HG02588 (cell line): ENCODE measurements around the gene C2orf69.

ENCODE experiments used
- ATAC-seq: cut with Tn5 transposase; IDR thresholded peaks from one replicate; pipeline ENCODE4 v1.9.1; 2021; ENCODE audit warnings: mild to moderate bottlenecking, moderate library complexity; ENCODE audit not compliant: unreplicated experiment

Gene C2orf69

GRCh38 chr2:199966976-199967375, 55.9 kb downstream of the C2orf69 start:
- ATAC-seq: no peak

DNA sequence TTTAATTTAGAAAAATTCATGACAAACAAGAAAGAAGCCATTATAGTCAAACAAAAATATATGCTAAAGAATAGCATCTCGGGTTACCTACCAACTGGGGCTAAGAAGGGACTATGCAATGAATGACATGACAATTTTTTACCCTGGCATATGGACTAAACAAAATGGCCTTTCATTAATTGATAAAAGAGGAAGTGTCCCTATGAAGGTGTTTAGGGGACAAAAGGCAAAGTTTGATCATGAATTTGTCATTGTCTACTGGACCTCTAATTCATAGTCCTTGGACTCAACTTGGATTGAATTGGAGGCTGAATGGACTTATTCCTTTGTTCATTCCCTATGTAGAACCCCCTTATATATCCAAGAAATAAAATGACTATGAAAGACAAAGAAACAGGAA, 57.0 kb downstream of the C2orf69 start:
- ATAC-seq: no peak

- no peak for ATAC-seq
These were observed 61.1 kb downstream of the C2orf69 start for GRCh38 chr2:199972088-199972626.

DNA sequence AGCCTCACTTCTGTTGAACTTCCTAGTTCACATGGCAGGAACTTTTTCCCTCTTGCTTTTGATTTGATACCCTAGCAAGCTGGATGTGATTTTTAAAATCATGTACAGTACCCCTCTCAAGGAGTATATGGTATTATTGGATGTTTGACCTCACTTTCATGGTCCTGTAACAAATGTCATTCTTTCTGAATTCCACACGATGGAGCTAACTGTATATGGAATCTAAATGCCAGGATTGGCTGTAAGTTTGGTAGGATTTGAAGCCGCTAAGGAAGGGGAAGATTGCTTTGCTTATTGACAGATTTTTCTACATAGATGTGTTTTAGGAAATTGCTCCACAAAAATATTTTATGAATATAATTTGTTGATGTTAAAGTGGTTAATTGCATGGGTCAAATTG, 62.6 kb downstream of the C2orf69 start:
- ATAC-seq: no peak

DNA sequence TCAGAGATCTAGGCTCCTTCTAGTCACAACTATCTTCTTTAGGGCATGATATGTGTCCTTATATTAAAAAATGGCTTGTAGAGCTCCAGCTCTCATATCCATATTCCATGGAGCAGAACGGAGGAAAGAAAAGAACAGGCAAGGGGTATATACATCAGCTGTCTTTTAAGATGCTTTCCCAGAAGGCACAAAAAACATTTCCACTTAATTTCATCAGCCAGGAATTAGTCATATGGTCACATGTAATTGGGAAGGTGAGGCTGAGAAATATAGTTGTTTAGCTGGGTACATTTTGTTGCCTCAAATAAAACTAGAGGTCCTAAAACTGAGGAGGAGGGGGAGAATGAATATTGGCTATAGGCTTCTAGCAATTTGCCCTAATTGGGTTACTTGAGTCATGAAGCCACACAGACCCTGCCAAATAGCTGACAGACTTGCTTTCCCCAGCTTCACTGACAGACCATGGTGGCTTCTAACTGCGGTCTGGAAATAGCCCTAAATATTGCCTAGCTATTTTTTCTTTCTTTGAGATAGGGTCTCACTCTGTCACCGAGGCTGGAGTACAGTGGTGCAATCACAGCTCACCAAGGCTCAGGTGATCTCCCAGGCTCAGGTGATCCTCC, 64.3 kb downstream of the C2orf69 start:
- ATAC-seq: no peak
